Measurements from ENCODE around the gene SLC7A5.
A peak's percentile ranks its signal among the peaks of the same experiment; 100 is the strongest.
"Not testable (repeated sequence)": the region's sequence is repeated elsewhere in the genome, so short reads cannot be mapped to it uniquely, and the experiment has no call there.

The SLC7A5 gene

GRCh38 chr16:87887931-87888330, 18.6 kb upstream of the SLC7A5 start:
- DNase-seq: not testable (repeated sequence)

DNA sequence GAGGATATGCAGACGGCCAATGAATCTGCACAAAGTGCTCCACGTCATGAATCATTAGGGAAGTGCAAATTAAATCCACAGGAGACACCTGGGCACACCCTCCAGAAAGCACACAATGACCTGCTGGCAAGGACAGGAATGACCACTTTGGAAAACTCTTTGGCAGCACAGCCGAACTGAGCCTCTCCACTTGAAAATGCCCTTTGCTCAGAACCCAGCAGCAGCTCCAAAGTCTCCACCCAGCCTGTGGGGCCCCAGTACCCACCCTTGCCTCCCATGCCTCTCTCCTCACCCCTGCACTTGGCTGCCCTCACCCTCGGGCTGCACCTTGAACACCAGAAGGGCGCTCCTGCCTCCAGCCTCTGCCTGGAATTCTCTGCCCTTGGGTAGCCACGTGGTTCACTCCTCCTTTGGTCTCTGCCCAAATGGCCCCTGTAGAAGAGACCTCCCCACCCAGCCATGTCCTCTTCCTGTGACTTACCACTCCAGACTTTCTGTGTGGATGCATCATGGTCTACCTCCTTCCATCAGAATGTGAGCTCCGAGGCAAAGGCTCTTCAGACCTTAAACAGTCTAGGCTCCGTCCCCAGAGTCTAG, 16.2 kb upstream of the SLC7A5 start:
- DNase-seq: not testable (repeated sequence)

- DNase-seq: no peak
Observed at GRCh38 chr16:87882436-87883019, 13.2 kb upstream of the SLC7A5 start.

DNA sequence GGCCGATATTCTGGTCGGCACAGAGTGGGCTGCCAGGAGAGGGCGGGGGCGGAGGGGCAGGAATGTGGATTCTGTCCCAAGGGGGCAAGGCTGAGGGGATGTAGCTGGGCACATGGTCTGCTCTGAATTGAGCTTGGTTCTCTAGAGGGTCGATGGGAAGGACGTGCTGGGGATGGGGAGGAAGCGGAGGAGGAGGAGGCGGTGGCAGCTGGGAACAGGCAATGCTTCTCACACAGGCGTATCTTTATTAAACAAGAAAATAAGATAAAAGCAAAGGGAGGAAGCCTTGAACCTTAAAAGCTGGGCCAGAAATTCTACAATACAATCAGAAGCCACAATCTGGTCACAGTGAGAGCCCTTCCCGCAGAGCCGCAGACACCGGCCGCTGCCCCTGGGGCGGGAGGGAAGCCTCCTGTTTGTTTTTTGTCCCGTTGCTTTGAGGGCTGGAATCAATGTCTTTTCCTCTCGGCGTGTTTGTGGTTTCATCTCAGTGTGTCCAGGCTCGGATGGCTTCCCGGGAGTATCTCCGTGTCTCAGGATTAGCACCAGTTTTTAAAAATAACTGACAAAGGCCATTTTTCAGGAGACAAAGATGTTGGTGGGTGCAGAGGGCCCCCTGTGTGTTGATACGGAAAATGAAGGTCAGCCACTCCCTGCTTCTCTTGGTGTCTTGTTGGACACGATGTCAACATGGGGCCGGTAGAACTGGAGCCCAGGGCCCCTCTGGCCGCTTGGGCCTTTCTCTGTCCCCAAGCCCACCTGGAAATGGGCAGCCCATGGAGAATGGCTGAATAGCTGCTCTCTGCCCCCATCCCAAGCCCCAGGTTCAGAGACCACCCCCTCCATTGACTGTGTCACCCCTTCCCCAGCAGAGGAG, 12.3 kb upstream of the SLC7A5 start:
- no peak for DNase-seq

- DNase-seq: no peak
Observed at GRCh38 chr16:87880117-87880696, 10.9 kb upstream of the SLC7A5 start.

DNA sequence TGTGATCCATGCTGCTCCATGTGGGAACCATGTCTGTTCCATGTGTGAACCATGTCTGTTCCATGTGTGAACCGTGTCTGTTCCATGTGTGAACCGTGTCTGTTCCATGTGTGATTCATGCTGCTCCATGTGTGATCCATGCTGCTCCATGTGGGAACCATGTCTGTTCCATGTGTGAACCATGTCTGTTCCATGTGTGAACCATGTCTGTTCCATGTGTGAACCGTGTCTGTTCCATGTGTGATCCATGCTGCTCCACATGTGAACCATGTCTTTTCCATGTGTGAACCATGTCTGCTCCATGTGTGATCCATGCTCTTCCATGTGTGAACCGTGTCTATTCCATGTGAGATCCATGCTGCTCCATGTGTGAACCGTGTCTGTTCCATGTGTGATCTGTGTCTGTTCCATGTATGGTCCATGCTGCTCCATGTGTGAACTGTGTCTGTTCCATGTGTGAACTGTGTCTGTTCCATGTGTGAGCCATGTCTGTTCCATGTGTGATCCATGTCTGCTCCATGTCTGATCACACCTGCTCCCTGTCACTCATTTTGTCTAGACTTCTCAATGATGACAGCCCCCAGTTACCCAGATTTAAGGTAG, 10.2 kb upstream of the SLC7A5 start:
- not testable (repeated sequence) for DNase-seq

DNA sequence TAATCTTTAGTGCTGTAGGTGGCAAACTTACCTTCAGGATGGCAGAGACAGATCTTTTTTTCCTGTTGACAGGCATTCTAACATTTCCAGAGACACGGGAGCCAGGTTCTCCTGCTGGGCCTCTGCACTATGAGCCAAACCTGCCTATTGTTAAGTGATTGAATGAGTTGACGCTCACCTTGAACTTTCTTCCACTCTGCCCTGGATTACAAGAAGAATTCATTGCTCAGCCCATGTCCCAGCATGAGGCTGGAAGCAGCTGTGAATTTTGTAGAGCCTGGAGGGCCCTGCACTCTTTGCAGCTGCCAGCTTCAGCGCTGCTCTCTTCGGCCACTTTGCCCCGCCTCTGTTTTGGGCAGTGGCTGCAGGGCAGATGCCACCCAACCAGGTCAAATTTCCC, 9.4 kb upstream of the SLC7A5 start:
- no peak for DNase-seq

GRCh38 chr16:87877942-87878507, 8.7 kb upstream of the SLC7A5 start:
- peak; percentile 71 for DNase-seq

DNA sequence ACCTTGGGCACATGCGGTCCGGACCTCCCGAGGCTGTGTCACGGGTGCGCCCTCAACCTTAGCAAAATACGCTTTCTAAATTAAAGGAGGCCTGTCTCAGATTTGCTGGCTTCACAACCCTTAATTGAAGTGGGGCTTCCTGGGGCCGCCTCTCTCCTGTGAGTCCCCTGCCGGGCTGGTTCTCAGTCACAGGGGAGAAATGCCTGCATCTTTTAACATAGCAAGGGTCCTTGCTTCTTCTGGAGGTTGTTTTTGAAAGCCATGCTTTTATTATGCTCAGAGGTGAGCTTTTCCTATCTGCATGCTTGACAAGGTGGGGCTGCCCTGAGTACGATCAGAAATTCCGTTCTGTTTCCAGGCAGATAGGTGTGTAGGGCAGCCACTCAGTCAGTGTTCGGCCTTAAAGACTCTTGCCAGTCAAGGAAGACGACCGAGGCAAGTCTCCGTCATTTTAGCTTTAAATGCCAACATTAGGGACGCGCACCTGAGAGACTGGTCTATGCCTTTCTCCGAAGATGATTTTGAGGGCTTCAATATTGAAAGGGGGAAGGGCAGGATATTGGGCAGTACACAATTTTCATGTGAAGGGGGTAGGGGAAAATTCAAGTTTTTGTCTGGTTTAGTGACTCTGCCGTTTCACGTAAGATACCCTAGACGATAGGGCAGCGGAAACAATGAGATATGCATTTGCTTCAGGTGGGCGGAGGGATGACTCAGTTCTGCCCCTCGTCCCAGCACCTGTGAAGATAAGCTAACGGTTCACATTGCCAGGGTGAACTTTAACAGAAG, 5.5 kb upstream of the SLC7A5 start:
- DNase-seq: peak; percentile 84 to 87

DNA sequence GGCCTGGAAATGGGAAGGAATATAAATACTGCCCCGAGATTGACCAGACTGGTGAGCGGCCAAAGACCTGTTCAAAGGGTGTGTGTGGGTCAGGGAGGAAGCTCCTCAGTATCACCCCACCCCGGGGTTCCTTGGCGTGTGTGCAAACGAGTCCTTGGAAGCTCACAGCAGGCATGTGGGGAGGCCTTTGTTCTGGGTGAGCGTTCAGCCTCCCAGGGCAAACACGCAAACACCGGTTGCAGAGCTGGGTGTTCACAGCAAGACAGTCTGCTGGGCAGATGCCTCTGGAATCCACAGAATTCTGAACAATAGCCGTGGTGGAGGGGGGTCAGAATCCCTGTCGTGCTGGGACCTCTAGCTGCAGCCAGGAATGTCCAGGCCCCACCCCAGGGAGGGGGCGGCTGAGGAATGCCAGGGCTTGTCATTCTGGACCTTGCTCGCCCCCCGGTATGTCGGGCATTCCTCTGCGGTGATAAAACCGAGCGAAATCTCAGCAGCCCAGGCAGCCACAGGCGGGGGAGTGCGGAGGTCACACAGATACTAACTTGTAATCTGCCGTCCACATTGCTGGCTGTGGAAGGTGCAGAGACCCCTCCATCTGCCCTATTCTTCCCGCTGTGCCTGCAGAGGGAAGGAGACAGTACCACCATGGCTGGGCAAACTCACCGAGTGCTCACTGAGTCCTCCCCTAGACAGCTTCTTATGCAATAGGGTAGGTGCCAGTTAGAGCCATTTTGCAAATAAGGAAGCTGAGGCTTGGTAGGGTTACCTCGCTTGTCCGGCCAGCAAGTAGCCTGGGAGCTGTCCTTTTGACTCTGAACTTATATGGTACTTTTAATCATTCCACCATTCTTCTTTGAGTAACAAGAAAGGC, 1.3 kb upstream of the SLC7A5 start:
- peak in 1 of 2 experiments; percentile 24 for DNase-seq

DNA sequence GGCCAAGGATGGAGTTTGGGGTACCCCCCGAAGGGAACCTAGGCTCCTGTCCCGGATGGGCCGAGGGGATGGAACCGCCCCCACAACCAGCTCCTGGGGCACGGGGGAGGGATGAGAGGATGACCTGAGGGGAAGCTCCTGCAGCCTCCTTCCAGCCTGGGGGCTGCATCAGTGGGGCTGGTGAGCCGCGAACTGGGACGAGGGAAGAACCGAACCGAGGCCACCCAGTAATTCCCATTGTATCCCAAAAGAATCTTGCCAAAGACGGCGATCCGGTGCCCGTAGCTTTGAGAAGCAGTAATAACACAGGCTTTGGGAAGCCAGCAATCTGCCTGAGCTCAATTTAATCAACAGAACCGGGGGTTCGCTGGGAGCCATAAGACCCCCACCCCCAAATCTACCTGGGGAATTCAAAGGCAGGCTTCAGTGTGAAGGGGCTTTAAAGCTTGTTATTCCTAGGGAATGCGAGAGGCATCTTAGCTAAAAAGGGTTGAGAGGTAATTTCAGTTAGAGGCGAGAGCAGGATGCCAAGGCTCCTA, 641 bp upstream of the SLC7A5 start:
- DNase-seq: not testable (repeated sequence)

- DNase-seq: peak; percentile 86
Observed at GRCh38 chr16:87868254-87869029, 865 bp downstream of the SLC7A5 start.

DNA sequence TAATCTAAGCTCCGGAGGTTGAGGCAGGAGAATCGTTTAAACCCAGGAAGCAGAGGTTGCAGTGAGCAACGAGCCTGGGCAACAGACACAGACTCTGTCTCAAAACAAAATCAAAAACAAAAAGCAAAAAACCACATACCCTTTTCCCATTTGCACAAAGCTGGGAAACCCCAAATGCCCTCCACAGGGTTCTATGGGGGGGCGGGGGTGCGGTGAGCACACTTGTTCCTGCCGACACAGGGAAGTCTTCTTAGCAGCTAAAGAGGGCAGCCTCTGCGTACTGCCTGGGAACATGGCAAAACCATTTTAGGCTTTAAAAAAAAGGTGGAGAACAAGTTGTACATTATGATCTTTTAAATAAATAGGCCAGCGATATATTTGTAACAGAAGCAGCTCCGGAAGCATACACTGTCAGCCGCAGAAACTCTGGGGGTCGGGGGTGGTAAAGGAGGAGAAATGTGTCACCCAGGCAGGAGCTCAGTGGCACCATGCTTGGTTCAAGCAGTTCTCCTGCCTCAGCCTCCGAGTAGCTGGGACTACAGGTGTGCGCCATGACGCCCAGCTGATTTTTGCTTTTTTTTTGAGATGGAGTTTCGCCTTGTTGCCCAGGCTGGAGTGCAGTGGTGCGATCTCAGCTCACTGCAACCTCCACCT, 3.3 kb downstream of the SLC7A5 start:
- DNase-seq: peak in 1 of 2 experiments; percentile 66

DNA sequence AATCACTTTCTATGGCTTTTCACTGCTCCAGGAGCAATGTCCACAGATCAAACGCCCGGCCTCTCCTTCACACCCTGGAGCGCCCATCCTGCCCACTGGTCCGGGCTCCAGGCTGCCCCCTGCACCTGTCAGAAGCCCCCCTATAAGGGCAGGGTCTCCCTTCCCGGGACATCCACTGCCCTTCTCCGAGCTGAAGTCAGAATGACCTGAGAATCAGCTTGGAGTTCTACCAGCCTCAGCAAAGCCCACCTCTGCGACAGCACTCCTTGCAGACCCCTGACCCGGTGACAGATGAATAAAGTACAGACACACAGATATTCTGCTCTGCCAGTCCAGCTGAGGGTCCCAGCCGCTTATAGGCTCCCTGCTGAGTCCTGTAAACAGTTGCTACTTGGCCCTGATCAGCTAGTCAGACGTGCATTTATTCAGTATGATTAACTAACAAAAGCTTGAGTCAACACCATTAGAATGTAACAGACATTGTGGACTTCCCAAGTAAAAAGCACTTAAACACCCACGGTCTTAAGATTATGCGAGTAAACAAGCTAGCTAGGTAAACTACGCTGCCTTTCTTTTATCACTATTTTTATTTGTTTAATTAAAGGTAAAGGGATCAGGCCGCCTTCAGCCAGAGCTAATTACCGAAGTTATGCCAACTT, 4.8 kb downstream of the SLC7A5 start:
- DNase-seq: no peak

GRCh38 chr16:87863327-87863635, 6.0 kb downstream of the SLC7A5 start:
- not testable (repeated sequence) for DNase-seq

GRCh38 chr16:87862597-87863326, 6.5 kb downstream of the SLC7A5 start:
- not testable (repeated sequence) for DNase-seq

- DNase-seq: not testable (repeated sequence)
Observed at GRCh38 chr16:87861300-87862099, 7.8 kb downstream of the SLC7A5 start.
